Activated naive CD8-positive, alpha-beta T cell treated with anti-CD3 and anti-CD28 coated beads, Interleukin-2, amount 50 U/mL, for 16 hours (primary cell): ENCODE data around the gene DGKZ.
"Not testable (repeated sequence)": the region's sequence is repeated elsewhere in the genome, so short reads cannot be mapped to it uniquely, and the experiment has no call there.

Experiments
- DNase-seq: peaks from one replicate; pipeline ENCODE4 v3.0.0-alpha.2; 2020; ENCODE audit warnings: low read depth, low spot score

DGKZ gene, protein sequence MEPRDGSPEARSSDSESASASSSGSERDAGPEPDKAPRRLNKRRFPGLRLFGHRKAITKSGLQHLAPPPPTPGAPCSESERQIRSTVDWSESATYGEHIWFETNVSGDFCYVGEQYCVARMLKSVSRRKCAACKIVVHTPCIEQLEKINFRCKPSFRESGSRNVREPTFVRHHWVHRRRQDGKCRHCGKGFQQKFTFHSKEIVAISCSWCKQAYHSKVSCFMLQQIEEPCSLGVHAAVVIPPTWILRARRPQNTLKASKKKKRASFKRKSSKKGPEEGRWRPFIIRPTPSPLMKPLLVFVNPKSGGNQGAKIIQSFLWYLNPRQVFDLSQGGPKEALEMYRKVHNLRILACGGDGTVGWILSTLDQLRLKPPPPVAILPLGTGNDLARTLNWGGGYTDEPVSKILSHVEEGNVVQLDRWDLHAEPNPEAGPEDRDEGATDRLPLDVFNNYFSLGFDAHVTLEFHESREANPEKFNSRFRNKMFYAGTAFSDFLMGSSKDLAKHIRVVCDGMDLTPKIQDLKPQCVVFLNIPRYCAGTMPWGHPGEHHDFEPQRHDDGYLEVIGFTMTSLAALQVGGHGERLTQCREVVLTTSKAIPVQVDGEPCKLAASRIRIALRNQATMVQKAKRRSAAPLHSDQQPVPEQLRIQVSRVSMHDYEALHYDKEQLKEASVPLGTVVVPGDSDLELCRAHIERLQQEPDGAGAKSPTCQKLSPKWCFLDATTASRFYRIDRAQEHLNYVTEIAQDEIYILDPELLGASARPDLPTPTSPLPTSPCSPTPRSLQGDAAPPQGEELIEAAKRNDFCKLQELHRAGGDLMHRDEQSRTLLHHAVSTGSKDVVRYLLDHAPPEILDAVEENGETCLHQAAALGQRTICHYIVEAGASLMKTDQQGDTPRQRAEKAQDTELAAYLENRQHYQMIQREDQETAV

DNA sequence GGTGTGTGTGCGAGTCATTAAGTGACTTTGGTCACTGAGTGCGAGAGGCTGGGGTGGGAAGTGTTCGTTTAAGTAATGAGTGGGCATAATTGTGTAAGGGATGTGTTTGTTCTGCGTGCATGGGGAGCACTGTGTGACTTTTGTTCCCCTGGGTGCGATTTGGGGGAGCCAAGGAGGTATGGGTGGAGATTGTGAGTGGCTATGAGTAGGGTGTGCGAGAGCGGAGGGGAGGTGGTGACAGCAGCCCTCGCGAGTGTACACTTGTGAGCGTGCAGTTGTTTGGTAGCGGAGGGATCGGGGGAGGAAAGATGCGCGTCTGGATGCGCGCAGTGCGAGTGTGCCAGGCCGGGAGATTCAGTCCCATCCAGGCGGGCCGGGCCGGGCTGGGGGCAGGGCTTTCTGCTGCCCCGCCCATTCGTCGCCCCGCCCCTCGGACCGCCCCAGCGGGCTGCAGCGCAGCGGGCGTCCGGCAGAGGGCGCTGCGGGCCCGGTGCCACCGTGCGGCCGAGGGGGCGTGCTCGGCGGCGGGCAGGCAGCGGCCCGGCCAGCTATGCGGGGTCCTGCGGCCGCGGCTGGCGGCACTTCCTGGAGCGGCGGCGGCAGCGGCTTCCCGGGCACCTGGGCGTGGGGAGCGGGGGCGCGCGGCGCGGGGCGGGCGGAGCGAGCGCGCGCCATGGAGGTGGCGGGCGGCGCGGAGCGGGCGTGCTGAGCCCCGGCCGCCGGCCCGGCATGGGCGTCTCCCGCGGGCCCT, at the start of gene DGKZ:
Gene DGKZ (plus strand): TSS at position 578 of the 751 bp plus-strand sequence. CDS start 197 bp downstream, outside the sequence.
- DNase-seq, result peak; percentile 64

DNA sequence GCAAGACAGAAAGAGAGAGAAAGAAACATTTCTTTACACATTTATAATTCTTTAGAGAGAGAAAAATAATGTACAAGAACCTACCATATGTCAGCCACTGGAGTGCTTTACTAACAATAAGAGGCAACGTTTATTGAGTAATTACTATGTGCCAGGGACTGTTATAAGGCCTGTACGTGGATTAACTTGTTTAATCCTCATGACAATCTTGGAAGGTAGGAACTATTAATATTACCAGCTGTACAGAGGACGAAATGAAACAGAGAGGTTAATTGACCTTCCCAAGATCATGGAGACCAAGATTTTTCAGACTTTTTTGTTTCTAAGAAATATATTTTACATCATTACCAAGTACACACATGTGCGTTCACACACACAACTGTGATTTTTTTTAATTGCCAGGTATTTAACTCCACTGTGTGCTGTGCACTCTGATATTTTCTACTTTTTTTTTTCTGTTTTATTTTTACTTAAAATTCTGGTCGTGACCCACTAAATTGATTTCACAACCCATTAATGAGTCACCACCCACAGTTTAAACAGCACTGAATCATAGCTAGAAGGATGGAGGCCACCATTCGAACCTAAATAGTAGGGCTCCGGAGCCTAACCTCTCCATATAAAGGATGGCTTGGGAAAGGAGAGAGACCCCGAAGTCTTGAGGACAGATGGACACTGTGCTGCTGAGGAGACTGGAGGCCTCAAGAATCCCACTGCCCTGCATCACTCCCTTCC, 48.4 kb upstream of the DGKZ start:
- no peak for DNase-seq

DNA sequence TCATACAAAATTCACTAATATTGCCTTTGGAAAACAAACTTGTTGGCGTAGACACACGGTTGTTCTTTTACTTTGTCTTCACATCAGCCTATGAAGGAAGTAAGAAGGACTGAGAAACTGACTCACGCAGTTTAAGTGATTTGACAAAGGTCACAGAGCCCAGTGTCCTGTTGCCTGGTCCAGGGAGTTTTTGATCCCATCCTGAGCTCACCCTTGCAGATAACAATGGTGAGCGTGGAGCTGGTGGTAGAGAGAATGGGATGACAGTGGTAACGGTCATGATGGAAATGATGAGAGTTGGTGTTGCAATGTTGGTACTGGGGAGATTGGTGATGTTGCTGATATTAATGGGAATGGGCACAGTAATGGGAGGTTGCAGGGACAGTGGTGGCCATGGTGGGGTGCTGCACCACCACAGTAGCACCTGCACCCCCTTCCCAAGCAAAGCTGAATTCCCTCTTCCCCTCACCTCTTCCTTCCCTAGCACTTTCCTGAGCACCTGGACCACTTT, 47.8 kb upstream of the DGKZ start:
- no peak for DNase-seq

DNA sequence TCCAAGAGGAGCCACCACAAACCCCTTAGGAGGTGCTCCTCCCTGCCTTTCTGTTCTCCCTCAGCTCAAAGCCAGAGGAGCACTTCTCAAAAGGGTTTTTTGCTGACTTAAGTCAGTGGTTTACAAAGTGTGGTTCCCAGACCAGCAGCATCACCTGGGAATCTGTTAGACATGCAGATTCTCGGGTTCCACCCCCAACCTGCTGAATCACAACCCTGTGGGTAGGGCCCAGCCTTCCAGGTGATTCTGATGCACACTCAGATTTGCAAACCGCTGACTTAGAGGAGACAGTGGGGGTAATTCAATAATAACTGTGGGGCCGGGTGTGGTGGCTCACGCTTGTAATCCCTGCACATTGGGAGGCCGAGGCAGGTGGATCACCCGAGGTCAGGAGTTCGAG, 47.0 kb upstream of the DGKZ start:
- DNase-seq, result no peak

DNA sequence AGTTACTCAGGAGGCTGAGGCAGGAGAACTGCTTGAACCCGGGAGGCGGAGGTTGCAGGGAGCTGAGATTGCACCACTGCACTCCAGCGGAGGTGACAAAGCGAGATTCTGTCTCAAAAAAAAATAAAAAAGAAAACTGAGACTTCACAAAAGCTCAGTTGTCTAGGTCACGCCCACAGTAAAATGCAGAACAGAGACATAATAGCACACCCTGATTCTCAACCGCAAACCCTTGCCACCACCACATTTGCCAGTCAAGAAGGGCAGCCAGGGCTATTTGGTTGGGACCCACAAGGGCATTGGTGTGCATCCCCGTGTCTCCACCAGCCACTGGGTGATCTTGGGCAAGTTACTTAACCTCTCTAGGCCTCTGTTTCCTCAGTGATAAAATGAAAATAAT, 44.4 kb upstream of the DGKZ start:
- DNase-seq, result no peak

DNA sequence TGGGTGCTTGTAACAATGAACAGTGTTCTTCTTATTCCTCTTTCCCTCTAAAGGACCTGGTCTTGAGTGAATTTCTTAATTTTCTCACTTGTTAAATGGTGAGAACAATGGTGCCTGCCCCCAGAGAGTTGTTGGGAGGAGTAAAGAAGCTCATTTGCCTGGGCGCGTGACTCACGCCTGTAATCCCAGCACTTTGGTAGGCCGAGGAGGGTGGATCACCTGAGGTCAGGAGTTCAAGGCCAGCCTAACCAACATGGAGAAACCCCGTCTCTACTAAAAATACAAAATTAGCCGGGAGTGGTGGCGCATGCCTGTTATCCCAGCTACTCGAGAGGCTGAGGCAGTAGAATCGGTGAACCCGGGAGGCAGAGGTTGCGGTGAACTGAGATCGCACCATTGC, 43.2 kb upstream of the DGKZ start:
- not testable (repeated sequence) for DNase-seq

DNA sequence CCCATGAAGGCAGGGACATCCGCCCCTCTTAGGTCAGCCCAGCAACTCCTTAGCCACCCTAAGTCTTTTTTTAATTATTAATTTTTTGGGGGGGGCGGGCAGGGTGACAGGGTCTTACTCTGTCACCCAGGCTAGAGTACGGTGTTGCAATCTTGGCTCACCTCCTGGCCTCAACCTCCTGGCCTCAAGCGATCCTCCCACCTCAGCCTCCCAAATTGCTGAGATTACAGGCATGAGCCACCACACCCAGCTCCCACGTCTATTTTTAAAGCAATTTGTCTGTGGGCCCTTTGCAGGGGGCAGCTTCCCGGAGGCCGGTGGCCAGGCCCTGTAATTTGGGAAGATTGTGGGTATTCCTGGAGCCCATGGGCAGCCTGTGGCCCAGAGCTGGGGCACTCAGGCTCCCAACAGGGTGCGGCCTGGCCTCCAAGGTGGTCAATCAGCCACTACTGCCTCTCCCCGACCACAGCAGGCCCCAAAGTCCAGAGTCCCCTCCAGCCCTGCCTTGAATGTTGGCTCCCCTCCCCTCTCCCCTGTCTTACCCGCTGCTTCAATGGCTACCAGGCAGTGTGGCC, 42.6 kb upstream of the DGKZ start:
- DNase-seq, result no peak

DNA sequence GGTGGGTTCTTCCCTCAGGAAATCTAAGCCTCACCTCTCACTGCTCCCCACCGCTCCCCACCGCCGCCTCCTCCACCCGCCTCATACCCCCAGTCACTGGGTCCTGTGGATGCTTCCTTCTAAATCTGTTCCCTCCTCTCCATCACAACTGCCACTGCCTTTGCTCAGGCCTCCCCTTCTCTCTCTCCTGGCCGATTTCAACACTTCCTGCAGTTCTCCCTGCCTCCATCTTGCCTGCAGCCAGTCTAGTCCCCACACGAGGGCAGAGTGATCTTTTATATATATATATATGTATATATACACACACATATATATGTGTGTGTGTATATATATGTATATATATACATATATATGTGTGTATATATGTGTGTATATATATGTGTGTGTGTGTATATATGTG, 42.0 kb upstream of the DGKZ start:
- no peak for DNase-seq

DNA sequence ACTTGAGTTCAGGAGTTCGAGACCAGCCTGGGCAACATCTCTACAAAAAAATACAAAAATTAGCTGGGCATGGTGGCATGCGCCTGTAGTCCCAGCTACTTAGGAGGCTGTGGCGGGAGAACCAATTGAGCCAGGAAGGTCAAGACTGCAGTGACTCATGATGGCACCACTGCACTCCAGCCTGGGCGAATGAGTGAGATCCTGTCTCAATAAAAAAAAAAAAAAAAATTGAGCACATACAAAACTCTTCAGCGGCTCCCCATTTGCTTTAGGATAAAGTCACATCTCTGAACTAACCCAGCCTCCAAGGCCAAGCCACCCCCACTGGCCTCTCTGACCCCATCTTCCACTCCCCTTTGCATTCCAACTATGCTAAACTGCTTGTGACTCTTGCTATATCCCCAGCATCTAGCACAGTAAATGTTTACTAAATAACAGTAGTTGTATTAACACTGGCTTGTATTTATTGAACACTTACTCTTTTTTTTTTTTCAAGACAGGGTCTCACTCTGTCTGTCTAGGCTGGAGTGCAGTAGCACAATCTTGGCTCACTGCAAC, 40.9 kb upstream of the DGKZ start:
- no peak for DNase-seq

DNA sequence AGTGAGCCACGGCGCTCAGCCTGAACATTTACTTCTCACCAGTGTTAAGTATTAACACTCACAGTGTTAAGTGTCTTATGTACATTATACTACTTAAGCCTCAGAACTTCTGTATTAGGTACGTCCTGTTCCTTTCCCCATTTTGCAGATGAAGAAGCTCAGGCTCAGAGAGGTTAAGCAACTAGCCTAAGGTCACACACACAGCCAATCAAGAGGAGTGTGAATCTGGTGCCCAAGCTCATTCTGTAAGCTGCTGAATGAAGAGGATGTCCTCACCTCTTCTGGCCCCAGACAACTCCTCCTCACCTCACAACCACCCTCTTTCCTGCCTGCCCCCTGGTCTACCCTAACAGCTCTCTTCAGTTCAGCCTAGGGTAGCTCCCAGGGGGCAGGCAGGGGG, 39.9 kb upstream of the DGKZ start:
- DNase-seq, result no peak

DNA sequence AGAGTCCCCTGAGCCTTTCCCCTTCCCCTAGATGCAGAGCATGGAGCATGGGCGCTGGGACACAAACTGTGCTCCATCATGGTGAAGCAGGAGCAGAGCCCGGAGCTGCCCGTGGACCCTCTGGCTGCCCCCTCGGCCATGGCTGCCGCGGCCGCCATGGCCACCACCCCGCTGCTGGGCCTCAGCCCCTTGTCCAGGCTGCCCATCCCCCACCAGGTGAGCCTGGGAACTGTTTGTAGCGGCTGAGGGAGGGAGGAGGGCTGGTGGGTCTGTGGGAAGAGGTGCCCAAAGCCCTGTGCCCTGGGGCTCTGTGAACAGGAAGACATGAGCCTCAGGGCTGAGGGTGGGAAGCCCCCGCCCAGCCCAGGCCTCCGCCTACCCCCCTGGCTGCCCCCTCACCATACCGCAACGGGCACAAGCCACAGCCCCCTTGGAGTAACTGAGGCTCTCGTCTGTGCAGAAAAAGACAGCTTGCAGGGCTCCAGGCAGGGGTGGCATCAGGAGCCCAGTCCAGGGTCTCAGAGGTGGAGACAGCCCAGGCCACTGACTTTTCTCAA, 39.4 kb upstream of the DGKZ start:
- DNase-seq, result no peak

DNA sequence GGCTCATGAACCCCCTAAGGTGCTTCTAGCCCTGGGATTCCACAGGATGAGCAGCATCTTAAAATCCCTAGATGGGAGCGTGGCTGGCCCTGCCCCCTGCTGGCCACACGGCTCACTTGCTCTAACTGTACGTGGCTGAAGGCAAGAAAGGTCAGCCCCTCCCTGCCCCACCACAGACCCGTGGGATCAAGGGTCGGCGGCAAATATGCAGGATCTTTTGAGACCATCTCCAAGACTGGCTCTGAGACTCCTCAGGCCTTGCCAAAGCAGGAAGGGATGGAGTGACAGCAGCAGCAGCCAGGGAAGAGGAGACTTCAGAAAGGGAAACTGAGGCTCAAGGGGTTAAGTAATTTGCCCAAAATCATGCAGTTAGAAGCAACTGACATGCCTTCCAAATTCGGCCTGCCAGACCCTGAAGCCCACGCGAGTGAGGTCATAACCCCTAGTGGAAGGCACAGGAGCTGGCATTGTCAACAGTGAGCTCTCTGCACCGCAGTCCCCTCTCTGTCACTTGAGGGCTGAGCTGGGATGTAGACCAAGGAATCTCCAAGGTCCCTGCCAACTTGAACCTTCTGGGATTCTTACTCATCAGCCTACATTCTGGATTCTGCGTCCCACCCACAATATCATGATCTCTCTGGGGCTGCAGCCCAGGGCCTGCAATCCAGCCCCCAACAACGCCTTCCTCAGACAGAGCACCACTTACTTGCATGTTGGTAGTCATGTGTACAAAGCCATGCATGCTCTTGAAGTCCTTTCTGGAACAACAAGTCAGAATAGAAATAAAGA, 38.4 kb upstream of the DGKZ start:
- DNase-seq, result peak; percentile 41

DNA sequence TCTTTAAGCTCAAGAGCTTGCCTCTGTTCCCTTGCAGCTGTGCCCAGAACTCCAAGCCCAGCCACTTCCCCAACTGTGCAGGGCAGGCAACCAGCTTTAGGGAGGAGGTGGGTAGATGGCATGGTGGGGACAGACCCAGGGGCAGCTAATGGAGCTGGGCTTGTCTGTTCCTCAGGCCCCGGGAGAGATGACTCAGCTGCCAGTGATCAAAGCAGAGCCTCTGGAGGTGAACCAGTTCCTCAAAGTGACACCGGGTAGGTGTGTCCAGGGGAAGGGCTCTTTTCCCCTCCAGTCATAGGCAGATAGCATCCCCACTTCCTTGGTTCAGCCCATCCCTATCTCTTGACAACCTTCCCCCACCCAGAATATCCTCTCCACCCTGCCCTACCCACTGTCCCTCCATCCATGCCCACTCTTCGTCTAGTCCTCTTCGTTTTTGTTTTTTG, 37.4 kb upstream of the DGKZ start:
- no peak for DNase-seq

DNA sequence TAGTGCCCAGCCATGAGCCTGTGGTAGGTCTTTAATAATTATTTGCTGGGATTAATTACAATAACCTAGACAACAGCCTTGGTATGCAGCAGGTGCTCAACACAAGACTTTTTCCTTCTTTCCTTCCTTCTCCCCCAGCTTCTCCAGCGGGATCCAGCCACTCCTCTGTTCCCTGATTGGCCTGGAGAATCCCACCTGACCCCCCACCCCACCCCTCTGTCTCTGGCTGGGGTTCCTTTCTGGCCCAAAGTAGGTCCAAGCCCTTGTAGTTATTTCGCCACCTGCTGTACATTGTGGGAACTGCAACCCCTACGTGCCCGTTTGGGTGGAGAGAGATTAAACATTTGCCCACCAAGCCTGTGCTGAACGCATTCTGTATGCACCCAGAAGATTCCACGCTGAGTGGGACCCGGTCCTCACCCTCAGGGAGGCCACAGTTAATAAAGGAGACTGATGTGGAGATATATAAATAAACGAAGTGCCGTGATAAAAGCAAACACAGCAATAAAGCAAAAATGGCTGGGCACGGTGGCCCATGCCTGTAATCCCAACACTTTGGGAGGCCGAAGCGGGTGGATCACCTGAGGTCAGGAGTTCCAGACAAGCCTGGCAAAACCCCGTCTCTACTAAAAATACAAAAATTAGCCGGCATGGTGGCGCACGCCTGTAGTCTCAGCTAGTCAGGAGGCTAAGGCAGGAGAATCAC, 32.1 kb upstream of the DGKZ start:
- peak; percentile 51 for DNase-seq

DNA sequence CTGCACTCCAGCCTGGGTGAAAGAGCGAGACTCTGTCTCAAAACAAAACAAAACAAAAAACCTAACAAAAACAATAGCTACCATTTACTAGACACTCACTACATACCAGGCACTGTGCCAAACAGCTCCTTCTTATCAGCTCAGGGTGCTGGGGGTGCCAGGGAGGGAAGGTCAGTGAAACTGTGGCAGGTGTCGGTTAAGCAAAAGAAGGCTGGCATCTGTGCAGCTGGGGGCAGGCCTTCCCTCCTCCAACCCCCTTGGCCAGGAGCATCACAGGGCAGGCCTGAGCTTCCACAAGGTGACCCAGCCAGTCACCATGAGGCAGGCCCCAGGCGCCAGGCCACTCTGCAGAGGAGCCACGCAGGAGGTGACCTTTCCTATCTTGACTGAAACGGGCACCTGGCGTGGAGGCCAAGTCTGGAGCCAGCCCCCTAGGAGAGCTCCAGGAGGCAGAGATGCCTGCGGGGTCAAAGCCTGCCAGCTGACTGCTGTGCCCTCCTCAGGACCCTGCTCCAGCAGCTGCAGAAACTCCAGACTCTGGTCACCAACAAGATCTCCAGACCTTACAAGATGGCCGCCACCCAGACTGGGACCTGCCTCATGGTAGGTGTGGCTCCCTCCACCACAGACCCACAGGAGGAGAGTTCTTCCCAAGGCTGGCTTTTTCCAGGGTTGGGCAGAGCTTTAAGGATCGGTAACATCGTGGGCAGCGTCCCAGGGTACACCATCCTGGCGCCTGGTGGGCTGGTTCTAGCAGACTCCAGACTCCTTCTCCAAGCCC, 31.3 kb upstream of the DGKZ start:
- DNase-seq, result no peak

DNA sequence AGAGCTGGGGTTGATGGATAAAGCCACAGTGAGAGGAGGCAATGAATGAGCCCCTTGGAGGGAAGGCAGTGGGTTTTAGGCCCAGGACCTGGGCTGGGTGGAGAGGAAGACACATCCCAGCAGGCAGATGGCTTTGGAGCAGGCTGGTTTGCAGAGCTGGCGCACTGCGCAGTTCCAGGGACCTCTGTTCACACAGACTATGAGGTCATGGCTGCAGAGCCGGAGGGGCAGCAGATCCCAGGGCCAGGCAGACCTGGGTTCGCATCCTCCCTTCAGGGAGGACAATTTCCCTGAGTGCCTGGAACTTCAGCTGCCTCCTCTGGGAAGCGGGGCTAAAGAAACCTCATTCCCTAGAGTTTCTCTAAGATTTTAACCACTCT, 28.2 kb upstream of the DGKZ start:
- DNase-seq, result no peak

DNA sequence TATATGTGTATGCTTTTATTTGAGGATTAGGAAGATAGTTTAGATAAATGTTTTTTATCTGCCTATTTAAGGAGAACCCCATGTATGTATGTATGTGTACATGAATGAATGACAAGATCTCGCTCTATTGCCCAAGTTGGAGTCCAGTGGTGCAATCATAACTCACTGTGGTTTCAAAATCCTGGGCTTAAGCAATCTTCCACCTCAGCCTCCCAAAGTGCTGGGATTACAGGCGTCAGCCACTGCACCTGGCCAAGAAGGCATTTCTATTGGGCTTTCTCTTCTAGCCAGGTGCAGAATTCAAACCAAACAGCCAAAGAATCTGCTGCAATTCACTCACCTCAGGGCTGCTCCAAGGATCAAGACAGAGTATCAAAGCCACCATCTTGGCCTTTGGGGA, 25.5 kb upstream of the DGKZ start:
- no peak for DNase-seq

DNA sequence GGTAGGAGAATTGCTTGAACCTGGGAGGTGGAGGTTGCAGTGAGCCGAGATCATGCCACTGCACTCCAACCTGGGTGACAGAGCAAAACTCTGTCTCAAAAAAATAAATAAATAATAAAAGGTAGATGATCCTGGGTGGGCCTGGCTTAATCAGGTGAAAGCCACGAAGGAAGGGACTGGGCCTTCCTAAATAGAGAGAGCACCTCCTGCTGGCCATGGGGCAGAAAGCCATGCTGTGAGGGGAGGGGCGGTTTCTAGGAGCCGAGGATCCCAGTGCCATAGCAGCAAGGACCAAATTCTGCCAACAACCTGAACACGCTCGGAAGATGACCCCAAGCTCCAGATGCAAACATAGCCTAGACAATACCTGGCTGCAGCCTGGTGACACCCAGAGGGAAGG, 24.5 kb upstream of the DGKZ start:
- DNase-seq, result no peak
